GM19238 (cell line): ENCODE measurements around the gene TMEM170A.

Experiments
- DNase-seq: peaks from one replicate; pipeline ENCODE4 v3.0.0; 2011; ENCODE audit warnings: low spot score; ENCODE audit not compliant: insufficient read length

TMEM170A gene

DNA sequence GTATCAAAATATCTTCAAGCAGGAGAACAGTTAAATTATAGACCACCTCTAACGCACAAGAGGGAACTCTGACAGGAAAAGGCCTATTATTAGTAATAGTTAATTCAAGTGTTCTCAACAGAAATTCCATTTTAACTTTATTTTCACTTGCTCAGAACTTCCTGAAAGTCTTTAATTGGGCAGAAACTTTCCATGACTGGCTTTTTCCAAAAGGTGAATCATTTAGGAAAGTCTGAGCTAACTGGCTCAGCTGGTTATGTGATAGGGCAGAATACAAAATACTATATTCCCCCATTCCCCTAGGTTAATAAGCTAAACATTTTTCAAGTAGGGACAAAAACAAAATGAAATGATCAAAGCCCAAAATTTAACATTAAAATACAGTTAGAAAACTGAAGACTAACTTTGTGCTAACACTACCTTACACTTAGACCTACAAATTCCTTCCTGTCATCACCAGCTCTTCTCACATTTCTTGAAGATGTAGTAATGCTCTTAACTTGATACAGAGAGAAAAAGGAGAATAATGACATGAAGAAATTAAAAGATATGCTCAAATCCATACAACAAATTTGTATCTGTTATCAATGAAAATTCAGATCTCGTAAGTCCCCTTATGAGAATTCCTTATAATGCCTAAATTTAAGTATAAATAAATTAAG lies 62.2 kb downstream of the TMEM170A start:
- no peak for DNase-seq

DNA sequence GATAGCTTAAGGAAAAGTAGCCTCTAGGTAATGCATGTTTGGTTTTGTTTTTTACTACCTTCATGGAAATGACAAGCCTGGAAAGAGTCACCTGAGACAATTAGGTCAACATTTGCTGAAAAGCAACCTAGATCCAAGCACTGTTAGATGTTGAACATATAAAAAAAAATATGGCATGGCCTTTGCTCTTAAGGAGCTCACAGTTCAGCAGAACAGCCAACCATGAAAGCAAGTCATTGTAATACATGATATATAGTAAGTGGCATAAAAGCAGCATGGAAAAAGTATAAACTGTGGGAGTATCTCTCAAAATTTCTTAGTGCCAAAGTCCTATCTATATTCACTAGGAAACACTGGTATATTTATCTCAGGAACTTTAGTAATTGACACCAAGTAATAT lies 62.8 kb downstream of the TMEM170A start:
- DNase-seq: no peak

DNA sequence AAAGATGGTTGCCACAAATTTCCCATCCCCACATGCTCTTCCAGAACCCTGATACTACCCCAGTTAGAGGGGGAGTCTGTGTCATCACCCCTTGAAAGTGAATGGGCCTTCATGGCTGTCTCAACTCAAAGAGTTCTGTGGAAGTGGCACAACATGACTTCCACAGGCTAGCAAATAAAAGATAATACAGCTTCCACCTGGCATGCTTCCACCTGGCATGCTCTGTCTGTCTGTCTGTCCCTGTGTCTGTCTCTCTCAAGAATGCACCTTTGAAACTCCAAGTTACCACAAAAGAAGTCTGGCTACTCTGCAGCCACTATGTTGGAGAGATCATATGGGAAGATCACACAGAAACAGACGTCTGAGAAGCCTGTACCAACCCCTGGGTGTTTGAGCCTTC lies 66.2 kb downstream of the TMEM170A start:
- no peak for DNase-seq

DNA sequence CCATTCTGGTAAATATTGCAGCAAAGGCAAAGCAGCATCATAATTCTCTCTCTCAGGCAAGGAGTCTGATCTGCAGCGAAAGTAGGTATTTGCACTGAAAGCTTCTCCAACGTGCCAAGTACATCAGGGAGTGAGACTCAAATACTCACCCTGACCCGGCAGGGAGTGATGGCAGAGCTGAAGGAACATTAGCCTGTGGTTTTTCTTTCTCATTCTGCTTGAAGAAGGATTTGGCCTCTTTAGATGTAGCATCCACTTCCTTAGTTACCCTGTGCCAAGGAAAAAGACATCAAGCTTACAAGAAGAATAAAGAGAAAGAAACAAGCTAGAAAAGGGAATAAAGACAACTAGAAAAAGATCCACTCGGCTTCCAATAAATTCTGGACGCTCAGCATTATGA lies 69.5 kb downstream of the TMEM170A start:
- DNase-seq: no peak
